CD4-positive, alpha-beta T cell treated with Interleukin-6 at 100 ng/mL for 8 hours (primary cell): ENCODE measurements around the gene PPP2R5D.

Experiments
- DNase-seq: peaks from one replicate; pipeline ENCODE4 v3.0.0-alpha.2; 2020; ENCODE audit warnings: mixed read lengths, low spot score

The PPP2R5D gene

GRCh38 chr6:42963855-42964605, 20.3 kb upstream of the PPP2R5D start:
- DNase-seq, result peak; percentile 18

- DNase-seq, result no peak
These were observed 17.8 kb upstream of the PPP2R5D start for GRCh38 chr6:42966571-42966970.

- no peak for DNase-seq
These were observed 17.1 kb upstream of the PPP2R5D start for GRCh38 chr6:42967228-42967627.

GRCh38 chr6:42968126-42968701, 16.2 kb upstream of the PPP2R5D start:
- DNase-seq, result no peak

- no peak for DNase-seq
These were observed 15.6 kb upstream of the PPP2R5D start for GRCh38 chr6:42968783-42969182.

- DNase-seq, result no peak
These were observed 14.9 kb upstream of the PPP2R5D start for GRCh38 chr6:42969431-42969830.

- DNase-seq, result no peak
These were observed 14.4 kb upstream of the PPP2R5D start for GRCh38 chr6:42969934-42970333.

GRCh38 chr6:42970871-42971612, 13.3 kb upstream of the PPP2R5D start:
- no peak for DNase-seq

- DNase-seq, result no peak
These were observed 12.5 kb upstream of the PPP2R5D start for GRCh38 chr6:42971746-42972327.

- DNase-seq, result no peak
These were observed 10.4 kb upstream of the PPP2R5D start for GRCh38 chr6:42973926-42974325.

- DNase-seq, result no peak
These were observed 9.4 kb upstream of the PPP2R5D start for GRCh38 chr6:42974919-42975505.

GRCh38 chr6:42978487-42978838, 5.9 kb upstream of the PPP2R5D start:
- DNase-seq, result no peak

GRCh38 chr6:42978839-42979522, 5.4 kb upstream of the PPP2R5D start, which contains the start of gene PEX6:
Gene PEX6, minus strand, starts transcription at chr6:42979181. Its CDS starts 31 bp downstream, at chr6:42979150.
- DNase-seq, result peak; percentile 93

- DNase-seq, result peak; percentile 7
These were observed 4.7 kb upstream of the PPP2R5D start for GRCh38 chr6:42979523-42980177.

- no peak for DNase-seq
These were observed 2.5 kb upstream of the PPP2R5D start for GRCh38 chr6:42981836-42982235.

GRCh38 chr6:42984924-42985475, 630 bp downstream of the PPP2R5D start:
- DNase-seq, result peak; percentile 11

- DNase-seq, result no peak
These were observed 3.4 kb downstream of the PPP2R5D start for GRCh38 chr6:42987533-42988451.

- no peak for DNase-seq
These were observed 4.2 kb downstream of the PPP2R5D start for GRCh38 chr6:42988486-42989020.

GRCh38 chr6:42989923-42990322, 5.6 kb downstream of the PPP2R5D start:
- DNase-seq, result no peak
